Renal pelvis (tissue), 3 donors: ENCODE results near the gene TXNDC15. TPM values are rescaled to one million over a fixed set of nuclear protein-coding genes. Genes with fewer than 3 reads are reported as not detected.

ENCODE experiments used
- polyA plus RNA-seq, 3 donors: library from polyadenylated mRNA; unstranded; fragments of 120-200 nt; gene quantifications; one replicate each; pipeline ENCODE4 v1.2.1, GENCODE V29; 2013; ENCODE audit not compliant: insufficient read length in 3 of 3

Gene TXNDC15
- polyA plus RNA-seq, 3 donors, result 73.8 to 88.1 (median 84.9) TPM

Other genes with a start within 250 kb of the TXNDC15 start
- gene SAR1B, start 241.5 kb upstream of the TXNDC15 start, polyA plus RNA-seq, result 10 to 100 TPM; 38.2 to 48.0 (median 40.0) TPM
- gene SEC24A, start 225.6 kb upstream of the TXNDC15 start, polyA plus RNA-seq, result 10 to 100 TPM; 19.4 to 21.8 (median 21.2) TPM
- gene CAMLG, start 135.8 kb upstream of the TXNDC15 start, polyA plus RNA-seq, result 10 to 100 TPM; 59.3 to 60.3 (median 59.8) TPM
- gene DDX46, start 115.6 kb upstream of the TXNDC15 start, polyA plus RNA-seq, result 100 to 1,000 TPM in 1 of 3 donors, 10 to 100 TPM in 2; 73.8 to 101 (median 84.7) TPM
- 100 to 1,000 TPM in 1 of 3 donors, 10 to 100 TPM in 2; 78.1 to 106 (median 96.4) TPM for gene C5orf24, start 28.4 kb upstream of the TXNDC15 start, polyA plus RNA-seq
- gene PCBD2, start 30.8 kb downstream of the TXNDC15 start, polyA plus RNA-seq, result 10 to 100 TPM in 2 of 3 donors, 1 to 10 TPM in 1; 8.1 to 23.0 (median 16.5) TPM
- 1 to 10 TPM; 1.0 to 1.8 (median 1.5) TPM for gene CATSPER3, start 93.5 kb downstream of the TXNDC15 start, polyA plus RNA-seq
- under 1 TPM in 1 of 3 donors, not detected in 2; 0.09 TPM for gene PITX1, start 159.9 kb downstream of the TXNDC15 start, polyA plus RNA-seq